ENCODE measurements around the gene C2orf15. TPM values are rescaled to one million over a fixed set of nuclear protein-coding genes. Genes with fewer than 3 reads are reported as not detected.
A peak's percentile ranks its signal among the peaks of the same experiment; 100 is the strongest.

C2orf15 gene
- total and polyA plus RNA-seq, 9 of the 15 experiments (the other 6 are each of a cell fraction or from before 2014, with no cell fraction given) = 0.04 to 0.27 (median 0.15) TPM; not detected in 1

- TF ChIP-seq PBX2 (CRISPR knock-in tag; IDR thresholded peaks at IDR 0.05; ENCODE audit: low read depth) (no peak), PBX2 (tag; conservative IDR thresholded peaks at IDR 0.05; ENCODE audit: low read depth) (peak; percentile 48; the same call in 1 of the 2 replicates), NR2C1 (IDR thresholded peaks at IDR 0.05) (peak; percentile 69), NR2C1 (tag; IDR thresholded peaks at IDR 0.05) (peak; percentile 78), ETV1 (tag; conservative IDR thresholded peaks at IDR 0.05; ENCODE audit: low read depth) (peak; percentile 94), YY1 (IDR thresholded peaks at IDR 0.05; ENCODE audit: borderline replicate concordance in 1 of 3, control insufficient read depth in 1 of 3, extremely low read depth in 1 of 3, insufficient read depth in 3 of 3, insufficient read length in 1 of 3, insufficient replicate concordance in 2 of 3, low read depth in 1 of 3, low read length in 2 of 3) (peak in 2 of 3 experiments; percentile 36 to 49), KLF1 (tag; IDR thresholded peaks at IDR 0.05) (no peak), UBTF (IDR thresholded peaks at IDR 0.05; ENCODE audit: borderline replicate concordance in 1 of 2, low read depth in 2 of 2, low read length in 2 of 2) (peak in 1 of 2 experiments; percentile 50; a peak in 1 of 4 replicates), TFAP4 (CRISPR knock-in tag; IDR thresholded peaks at IDR 0.05; ENCODE audit: borderline replicate concordance) (peak; percentile 87), ZKSCAN8 (CRISPR knock-in tag; IDR thresholded peaks at IDR 0.05) (no peak), BHLHE40 (IDR thresholded peaks at IDR 0.05; ENCODE audit: low read length) (peak; percentile 4), ATF3 (IDR thresholded peaks at IDR 0.05) (peak; percentile 45), ATF3 (CRISPR knock-in tag; conservative IDR thresholded peaks at IDR 0.05) (0 out of 2 replicates have a peak, but pooled peaks have one; percentile 57), TAF7 (tag; IDR thresholded peaks at IDR 0.05) (peak; percentile 60), GABPB1 (CRISPR knock-in tag; IDR thresholded peaks at IDR 0.05) (peak; percentile 89), PHF20 (IDR thresholded peaks at IDR 0.05; ENCODE audit: partially characterized antibody) (peak; percentile 79)
Observed at GRCh38 chr2:99154643-99155536, 13.4 kb downstream of the C2orf15 start, which contains the start of the genes LIPT1 and TSGA10 (continued).
